Stomach (tissue), 9 donors: ENCODE results near the gene KLHL36. TPM values are rescaled to one million over a fixed set of nuclear protein-coding genes. Genes with fewer than 3 reads are reported as not detected.

Source experiments
- DNase-seq, 2 donors: peaks; one replicate each; pipeline versions ENCODE4 v3.0.0 to v3.0.0-alpha.2; 2013 to 2019
- H3K27ac ChIP-seq, 5 donors: fragments of 200-600 bp in 4 of 5; sonication (generic) in 4 of 5; one replicate each; pipeline ENCODE4 v1.5.1; 2013 to 2019; ENCODE audit warnings: mild to moderate bottlenecking in 1 of 5, moderate library complexity in 1 of 5
- H3K27me3 ChIP-seq, 3 donors: fragments of 200-600 bp; sonication (generic); one replicate each; pipeline ENCODE4 v1.5.1; 2017 to 2019; ENCODE audit warnings: mixed run types in 1 of 3
- H3K36me3 ChIP-seq, 4 donors: fragments of 200-600 bp; sonication (generic); 1 replicate in 3 of 4; 2 replicates in 1 of 4; pipeline ENCODE4 v1.5.1; 2016 to 2019
- H3K4me1 ChIP-seq, 4 donors: fragments of 200-600 bp; sonication (generic); one replicate each; pipeline ENCODE4 v1.5.1; 2016 to 2019
- H3K4me3 ChIP-seq, 4 donors: fragments of 200-600 bp; sonication (generic) in 3 of 4; one replicate each; pipeline ENCODE4 v1.5.1; 2016 to 2019; ENCODE audit warnings: mild to moderate bottlenecking in 1 of 4
- H3K9me3 ChIP-seq, 4 donors: fragments of 200-600 bp; sonication (generic); one replicate each; pipeline ENCODE4 v1.5.1; 2016 to 2019
- CTCF ChIP-seq, 7 experiments: fragments of 450-650 bp in 4 of 7; fragments of 200-600 bp in 3 of 7; sonication (generic) in 3 of 7; IDR thresholded peaks; one replicate each; pipeline ENCODE4 v1.5.1; 2016 to 2019; ENCODE audit warnings: antibody characterized with exemption in 7 of 7, control low read depth in 2 of 7, mild to moderate bottlenecking in 1 of 7
- EP300 ChIP-seq: sonication (generic); formaldehyde crosslinking; IDR thresholded peaks from one replicate; pipeline ENCODE4 v1.6.1; 2017; ENCODE audit warnings: antibody characterized with exemption
- POLR2A ChIP-seq, 4 donors: fragments of 450-650 bp; IDR thresholded peaks; one replicate each; pipeline ENCODE4 v1.6.1; 2016; ENCODE audit warnings: antibody characterized with exemption in 4 of 4, control low read depth in 2 of 4, mild to moderate bottlenecking in 1 of 4, moderate library complexity in 1 of 4
- POLR2AphosphoS5 ChIP-seq, 3 donors: sonication (generic); formaldehyde crosslinking; IDR thresholded peaks; one replicate each; pipeline ENCODE4 v1.6.1; 2016; ENCODE audit warnings: antibody characterized with exemption in 3 of 3
- WGBS, 5 donors: extraction: QIAGEN DNeasy Blood & Tissue Kit in 3 of 5; methylation state at CpG; one replicate each; pipeline versions ENCODE4 v1.1.5 to v1.1.7; 2013 to 2018; 5-methylcytosine and 5-hydroxymethylcytosine counted together
- intact Hi-C: fragments of 100-400 bp; cut with DNase I; formaldehyde crosslinking; loops from one replicate; pipeline ENCODE4 v1.15.1; 2023; ENCODE audit warnings: low total_unique reads
- polyA plus RNA-seq, 3 donors: library from polyadenylated mRNA; stranded (reverse); fragments of 200-250 nt; gene quantifications; one replicate each; pipeline ENCODE4 v1.2.3, GENCODE V29; 2013
- total RNA-seq, 5 donors: library from RNA; depleted of rRNA; stranded (reverse); fragments of >200 nt; gene quantifications; one replicate each; pipeline versions ENCODE4 v1.1.0 to v1.2.3, GENCODE V29; 2014 to 2016
- donor health status: healthy with polysubstance abuse.
- donor health status: Bipolar disorder and iron deficiency.
- donor health status: healthy.

The KLHL36 gene
- total and polyA plus RNA-seq, 8 donors: 10.5 to 62.4 (median 35.3) TPM

DNA sequence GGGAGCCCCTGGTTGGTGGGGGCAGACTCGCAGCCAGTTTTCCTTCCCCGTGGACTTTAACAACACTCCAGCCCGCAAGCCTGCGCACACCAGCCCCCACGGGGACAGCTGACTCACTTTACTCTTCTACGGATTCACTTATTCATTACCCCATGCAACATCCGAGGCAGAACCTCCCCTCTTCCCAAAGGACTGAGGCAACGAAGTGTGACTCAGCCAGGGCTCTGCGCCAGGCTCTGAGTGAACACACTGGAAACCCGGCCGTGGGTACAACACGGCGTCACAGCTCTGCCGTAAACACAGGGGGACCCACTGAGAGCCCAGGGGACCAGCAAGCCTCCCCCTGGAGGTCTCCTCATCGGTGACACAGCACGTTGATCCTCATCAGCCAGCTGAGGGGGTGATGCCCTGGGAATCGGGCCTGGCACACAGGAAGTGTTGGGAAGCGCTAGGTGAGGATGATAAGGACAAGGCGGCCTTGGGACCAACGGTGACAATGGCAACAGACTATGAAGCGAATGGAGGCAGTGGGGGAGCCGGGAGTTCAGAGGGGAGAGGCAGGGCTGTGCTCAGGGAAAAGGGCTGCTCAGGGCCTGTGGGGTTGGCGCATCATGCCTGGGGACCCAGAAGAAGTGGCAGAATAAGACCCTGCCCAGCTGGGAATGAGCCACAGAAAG lies 45.0 kb upstream of the KLHL36 start:
- Histone ChIP-seq H3K9me3 (no peaks in the 10 kb centered on the region), H3K27ac (peak overlapping the region; percentile 54 to 91 (median 81)), H3K4me3 (peak overlapping the region in 2 of 4 donors; percentile 3 to 20), H3K4me1 (peaks cover 53 to 97% (median 81%) of the 10 kb centered on the region in 4 donors), H3K27me3 (no peaks in the 10 kb centered on the region), H3K36me3 (peaks cover 0 to 14% (median 2%) of the 10 kb centered on the region in 4 donors)
- intact Hi-C loops: no loop called here
- TF ChIP-seq POLR2A (IDR thresholded peaks at IDR 0.05): no peak
- TF ChIP-seq CTCF (IDR thresholded peaks at IDR 0.05): no peak
- peak in 2 of 3 donors; percentile 28 to 75 for TF ChIP-seq POLR2AphosphoS5 (IDR thresholded peaks at IDR 0.05)
- DNase-seq: peak in 1 of 2 donors; percentile 72
- 40 to 57% (median 55%) methylated on average over 20 to 23 of the region's 23 CpGs for WGBS, 5 donors

DNA sequence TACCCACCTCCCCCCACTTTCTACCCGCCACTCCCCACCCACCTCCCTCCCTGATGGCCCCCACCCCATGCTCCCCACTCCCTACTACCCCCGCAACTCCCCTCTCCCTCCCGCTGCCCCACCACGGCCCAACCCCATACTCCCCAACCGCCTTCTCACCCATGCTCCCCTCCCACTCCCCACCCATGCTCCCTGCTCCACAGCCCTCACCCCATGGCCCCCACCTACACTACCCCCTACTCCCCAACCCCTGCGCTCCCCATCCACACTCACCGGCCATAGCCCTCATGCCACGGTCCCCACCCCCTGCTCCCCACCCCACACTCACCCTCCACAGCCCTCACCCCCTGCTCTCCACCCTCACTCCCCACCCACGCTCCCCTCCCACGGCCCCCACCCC lies 44.4 kb upstream of the KLHL36 start:
- no peak for DNase-seq
- WGBS, 5 donors: 75 to 94% (median 83%) methylated on average over 8 to 10 of the region's 10 CpGs
- H3K36me3 ChIP-seq: peaks cover 0 to 17% (median 2%) of the 10 kb centered on the region in 4 donors
- intact Hi-C loops: no loop called here
- TF ChIP-seq POLR2AphosphoS5 (IDR thresholded peaks at IDR 0.05) (no peak), CTCF (IDR thresholded peaks at IDR 0.05) (no peak)
- peak overlapping the region in 4 of 5 donors; percentile 79 to 91 (median 86) for H3K27ac ChIP-seq
- H3K27me3 ChIP-seq: no peaks in the 10 kb centered on the region
- no peaks in the 10 kb centered on the region for H3K9me3 ChIP-seq
- no peak overlapping the region for H3K4me3 ChIP-seq
- H3K4me1 ChIP-seq: peaks cover 50 to 97% (median 76%) of the 10 kb centered on the region in 4 donors

- DNase-seq: no peak
- intact Hi-C loops: no loop called here
- 64 to 75% (median 70%) methylated on average over 9 of the region's 9 CpGs for WGBS, 5 donors
- H3K27me3 ChIP-seq: no peaks in the 10 kb centered on the region
- peaks cover 44 to 97% (median 70%) of the 10 kb centered on the region in 4 donors for H3K4me1 ChIP-seq
- peaks cover 0 to 21% (median 2%) of the 10 kb centered on the region in 4 donors for H3K36me3 ChIP-seq
- peak overlapping the region in 2 of 5 donors; percentile 81 to 91 for H3K27ac ChIP-seq
- TF ChIP-seq POLR2AphosphoS5 (IDR thresholded peaks at IDR 0.05) (no peak), EP300 (no peak), POLR2A (IDR thresholded peaks at IDR 0.05) (no peak), CTCF (IDR thresholded peaks at IDR 0.05) (no peak)
- H3K9me3 ChIP-seq: no peaks in the 10 kb centered on the region
- no peak overlapping the region for H3K4me3 ChIP-seq
Observed at GRCh38 chr16:84604477-84605013, 43.8 kb upstream of the KLHL36 start.

DNA sequence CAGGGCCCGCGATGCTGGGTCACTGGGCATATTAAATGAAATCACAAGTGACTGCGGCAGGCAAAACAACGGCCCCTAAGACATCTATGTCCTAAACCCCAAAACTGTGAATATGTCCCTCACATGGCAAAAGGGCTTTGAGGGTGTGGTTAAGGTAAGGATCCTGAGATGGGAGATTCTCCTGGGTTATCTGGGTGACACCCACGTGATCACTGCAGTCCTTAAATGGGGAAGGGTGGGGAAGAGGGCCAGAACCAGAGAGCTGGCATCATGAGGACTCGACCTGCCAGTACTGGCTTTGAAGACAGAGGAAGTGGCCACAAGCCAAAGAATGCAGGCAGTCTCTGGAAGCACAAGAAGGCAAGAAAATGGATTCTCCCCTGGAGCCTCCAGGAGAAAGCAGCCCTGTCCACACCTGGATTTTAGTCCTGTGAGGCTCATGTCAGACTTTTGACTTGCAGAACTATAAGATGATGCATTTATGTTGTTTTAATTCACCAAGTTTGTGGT lies 42.9 kb upstream of the KLHL36 start:
- Histone ChIP-seq H3K4me1 (peaks cover 35 to 92% (median 62%) of the 10 kb centered on the region in 4 donors), H3K27ac (peak overlapping the region in 1 of 5 donors; percentile 81), H3K4me3 (no peak overlapping the region), H3K9me3 (no peaks in the 10 kb centered on the region), H3K36me3 (peaks cover 0 to 21% (median 2%) of the 10 kb centered on the region in 4 donors), H3K27me3 (no peaks in the 10 kb centered on the region)
- intact Hi-C loops: no loop called here
- no peak for DNase-seq
- TF ChIP-seq CTCF (IDR thresholded peaks at IDR 0.05) (no peak), POLR2AphosphoS5 (IDR thresholded peaks at IDR 0.05) (no peak), POLR2A (IDR thresholded peaks at IDR 0.05) (no peak), EP300 (no peak)
- 86 to 93% (median 91%) methylated on average over 6 of the region's 6 CpGs for WGBS, 5 donors
